Endothelial cell (in vitro differentiated cells): Measurements from ENCODE around the gene ERN2. TPM values are rescaled to one million over a fixed set of nuclear protein-coding genes. Genes with fewer than 3 reads are reported as not detected.

Experiments used
- DNase-seq: peaks from one replicate; pipeline ENCODE4 v3.0.0; 2021; ENCODE audit warnings: low spot score
- H3K27ac Mint-ChIP-seq: one replicate; pipeline ENCODE4 v1.8.0; 2021; ENCODE audit warnings: mixed read lengths, inconsistent platforms; ENCODE audit not compliant: unreplicated experiment
- H3K27me3 Mint-ChIP-seq: one replicate; pipeline ENCODE4 v1.8.0; 2021; ENCODE audit warnings: mild to moderate bottlenecking, moderate library complexity, mixed read lengths, inconsistent platforms; ENCODE audit not compliant: unreplicated experiment
- H3K36me3 Mint-ChIP-seq: one replicate; pipeline ENCODE4 v1.8.0; 2021; ENCODE audit warnings: mild to moderate bottlenecking, low read depth, mixed read lengths, inconsistent platforms; ENCODE audit not compliant: unreplicated experiment
- H3K4me1 Mint-ChIP-seq: one replicate; pipeline ENCODE4 v1.8.0; 2021; ENCODE audit warnings: mild to moderate bottlenecking, mixed read lengths, inconsistent platforms; ENCODE audit not compliant: unreplicated experiment
- H3K4me3 Mint-ChIP-seq: one replicate; pipeline ENCODE4 v1.8.0; 2021; ENCODE audit warnings: mild to moderate bottlenecking, mixed read lengths, inconsistent platforms; ENCODE audit not compliant: unreplicated experiment
- H3K9me3 Mint-ChIP-seq: one replicate; pipeline ENCODE4 v1.8.0; 2021; ENCODE audit warnings: mixed read lengths, inconsistent platforms; ENCODE audit not compliant: unreplicated experiment
- long read RNA-seq: library from polyadenylated mRNA; unstranded; transcript quantifications from one replicate; pipeline ENCODE4 v2.0.0, GENCODE V29; 2020; ENCODE audit not compliant: unreplicated experiment
- total RNA-seq: library from RNA; stranded (reverse); fragmentation: NEBNext Ultra II Directional; extraction: Animal tissue kit (Norgen Biotek cat#: 25700); gene quantifications from one replicate; pipeline ENCODE4 v1.2.1, GENCODE V29; 2021; ENCODE audit not compliant: unreplicated experiment
- TF ChIP-seq, protein P1 (sequence below): fragments of 200-600 bp; sonication (generic); IDR thresholded peaks from one replicate; pipeline ENCODE4 v1.5.0; 2021; ENCODE audit warnings: antibody characterized with exemption; ENCODE audit not compliant: unreplicated experiment

The ERN2 gene
- total RNA-seq = 0.80 TPM
- long read RNA-seq, partial matches to known transcripts = 0 of 1 reads
- long read RNA-seq, other reads (novel, unspliced or antisense) = 1 of 1 reads

DNA sequence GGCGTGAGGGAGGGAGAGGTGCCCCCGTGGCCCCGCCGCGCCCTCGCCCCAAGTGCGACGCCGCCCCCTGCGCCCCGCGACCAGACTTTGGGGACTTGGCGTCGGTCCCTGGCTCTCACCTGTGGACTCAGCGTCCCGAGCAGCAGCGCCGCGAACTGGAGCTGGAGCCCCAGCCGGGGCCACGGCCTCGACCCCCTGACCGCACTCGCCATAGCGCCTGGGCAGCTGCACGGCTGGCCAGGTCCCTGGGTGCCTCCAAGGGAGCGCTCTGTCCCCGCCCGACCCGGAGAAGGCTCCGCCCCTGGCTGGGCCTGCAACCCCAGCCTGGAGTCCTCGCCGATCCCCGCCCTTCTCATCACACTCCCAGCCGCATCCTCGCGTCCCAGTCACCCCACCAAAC, at the start of gene ERN2:
ERN2 (minus strand) TSS at position 247 of the 400 bp plus-strand sequence; CDS start at position 212, 35 bp downstream.
- DNase-seq = no peak
- H3K27ac Mint-ChIP-seq = no peak within 1 kb of the TSS
- peaks cover 10% of the 10 kb centered on the region for H3K36me3 Mint-ChIP-seq
- no peaks in the 10 kb centered on the region for H3K9me3 Mint-ChIP-seq
- TF ChIP-seq, protein P1, sequence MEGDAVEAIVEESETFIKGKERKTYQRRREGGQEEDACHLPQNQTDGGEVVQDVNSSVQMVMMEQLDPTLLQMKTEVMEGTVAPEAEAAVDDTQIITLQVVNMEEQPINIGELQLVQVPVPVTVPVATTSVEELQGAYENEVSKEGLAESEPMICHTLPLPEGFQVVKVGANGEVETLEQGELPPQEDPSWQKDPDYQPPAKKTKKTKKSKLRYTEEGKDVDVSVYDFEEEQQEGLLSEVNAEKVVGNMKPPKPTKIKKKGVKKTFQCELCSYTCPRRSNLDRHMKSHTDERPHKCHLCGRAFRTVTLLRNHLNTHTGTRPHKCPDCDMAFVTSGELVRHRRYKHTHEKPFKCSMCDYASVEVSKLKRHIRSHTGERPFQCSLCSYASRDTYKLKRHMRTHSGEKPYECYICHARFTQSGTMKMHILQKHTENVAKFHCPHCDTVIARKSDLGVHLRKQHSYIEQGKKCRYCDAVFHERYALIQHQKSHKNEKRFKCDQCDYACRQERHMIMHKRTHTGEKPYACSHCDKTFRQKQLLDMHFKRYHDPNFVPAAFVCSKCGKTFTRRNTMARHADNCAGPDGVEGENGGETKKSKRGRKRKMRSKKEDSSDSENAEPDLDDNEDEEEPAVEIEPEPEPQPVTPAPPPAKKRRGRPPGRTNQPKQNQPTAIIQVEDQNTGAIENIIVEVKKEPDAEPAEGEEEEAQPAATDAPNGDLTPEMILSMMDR = no peak
- no peak within 1 kb of the TSS for H3K4me3 Mint-ChIP-seq
- H3K27me3 Mint-ChIP-seq = no peaks in the 10 kb centered on the region
- H3K4me1 Mint-ChIP-seq = no peaks in the 10 kb centered on the region

DNA sequence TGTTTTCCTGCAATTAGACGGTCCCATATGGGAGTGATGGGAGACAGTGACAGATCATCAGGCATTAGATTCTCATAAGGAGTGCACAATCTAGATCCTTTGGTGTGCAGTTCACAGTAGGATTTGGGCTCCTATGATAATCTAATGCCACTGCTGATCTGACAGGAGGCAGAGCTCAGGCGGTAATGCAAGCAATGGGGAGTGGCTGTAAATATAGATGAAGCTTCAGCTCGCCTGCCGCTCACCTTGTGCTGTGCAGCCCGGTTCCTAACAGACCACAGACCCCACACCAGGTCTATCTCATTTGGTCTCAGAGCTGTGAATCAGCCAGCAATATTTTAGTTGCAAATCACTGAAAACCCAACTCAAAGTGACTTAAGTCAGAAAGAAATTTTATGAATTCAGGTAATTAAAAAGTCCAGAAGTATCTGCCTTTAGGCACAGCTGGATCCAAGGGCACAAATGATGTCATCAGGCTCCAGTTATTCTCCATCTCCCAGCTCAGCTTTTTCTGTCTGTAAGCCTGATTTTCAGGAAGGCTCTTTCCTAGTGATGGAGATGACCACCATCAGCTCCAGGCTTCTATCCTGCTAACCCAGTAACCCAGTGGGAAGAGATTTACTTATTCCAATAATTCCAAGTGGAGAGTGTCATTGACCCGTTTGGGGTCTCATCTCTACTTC, 45.1 kb upstream of the ERN2 start:
- peaks cover 5% of the 10 kb centered on the region for H3K27me3 Mint-ChIP-seq
- peaks cover 5% of the 10 kb centered on the region for H3K36me3 Mint-ChIP-seq
- H3K27ac Mint-ChIP-seq = no peak overlapping the region
- H3K9me3 Mint-ChIP-seq = no peaks in the 10 kb centered on the region
- TF ChIP-seq, protein P1 = no peak
- H3K4me3 Mint-ChIP-seq = no peak overlapping the region
- no peaks in the 10 kb centered on the region for H3K4me1 Mint-ChIP-seq
- DNase-seq = no peak

DNA sequence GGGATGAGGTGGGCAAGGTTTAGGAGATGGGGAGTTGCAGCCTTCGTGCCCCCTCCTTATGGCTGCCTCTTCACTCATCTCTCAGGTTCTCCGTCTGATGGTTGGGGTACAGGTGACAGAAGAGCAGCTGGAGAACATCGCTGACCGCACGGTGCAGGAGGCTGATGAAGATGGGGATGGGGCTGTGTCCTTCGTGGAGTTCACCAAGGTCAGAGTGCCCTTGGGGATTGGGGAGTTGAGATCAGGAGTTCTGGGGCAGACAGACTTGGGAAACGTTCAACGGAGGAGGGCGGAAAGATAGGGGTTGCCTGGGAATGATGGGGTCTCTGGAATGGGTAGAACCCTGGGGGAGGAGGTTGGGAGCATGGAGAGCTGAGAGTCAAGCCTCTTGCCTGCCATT, 44.1 kb upstream of the ERN2 start:
- DNase-seq = no peak
- Mint-ChIP-seq H3K4me3 (no peak overlapping the region), H3K4me1 (no peaks in the 10 kb centered on the region), H3K9me3 (no peaks in the 10 kb centered on the region), H3K36me3 (peaks cover 5% of the 10 kb centered on the region), H3K27ac (no peak overlapping the region), H3K27me3 (peaks cover 5% of the 10 kb centered on the region)
- TF ChIP-seq, protein P1 = no peak

DNA sequence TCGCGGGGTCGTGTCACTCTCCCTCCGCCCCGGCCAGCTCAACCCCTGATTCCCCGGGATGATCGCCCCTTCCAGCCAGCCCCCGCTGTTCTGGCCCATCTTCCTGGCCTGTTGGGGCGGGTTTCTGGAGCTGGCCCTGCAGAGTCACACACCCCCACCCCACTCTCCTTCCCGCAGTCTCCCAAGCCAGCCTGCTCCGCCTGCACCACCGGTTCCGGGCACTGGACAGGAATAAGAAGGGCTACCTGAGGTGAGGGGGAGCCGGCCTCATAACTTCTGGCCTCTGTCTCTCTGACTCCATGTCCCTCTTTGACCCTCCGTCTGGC, 42.4 kb upstream of the ERN2 start:
- DNase-seq = no peak
- TF ChIP-seq, protein P1 = no peak
- no peak overlapping the region for H3K4me3 Mint-ChIP-seq
- H3K27me3 Mint-ChIP-seq = peaks cover 5% of the 10 kb centered on the region
- no peaks in the 10 kb centered on the region for H3K4me1 Mint-ChIP-seq
- H3K27ac Mint-ChIP-seq = no peak overlapping the region
- peaks cover 5% of the 10 kb centered on the region for H3K36me3 Mint-ChIP-seq
- no peaks in the 10 kb centered on the region for H3K9me3 Mint-ChIP-seq
